HG03095 (cell line): ENCODE data around the gene SPAG5.
"Not testable (repeated sequence)": the region's sequence is repeated elsewhere in the genome, so short reads cannot be mapped to it uniquely, and the experiment has no call there.

Experiments
- ATAC-seq: cut with Tn5 transposase; IDR thresholded peaks from one replicate; pipeline ENCODE4 v1.9.1; 2021; ENCODE audit warnings: moderate library complexity; ENCODE audit not compliant: unreplicated experiment

SPAG5 gene

GRCh38 chr17:28612936-28613872 is 14.4 kb upstream of the SPAG5 start:
- ATAC-seq: no peak

GRCh38 chr17:28612531-28612930 is 13.7 kb upstream of the SPAG5 start:
- no peak for ATAC-seq

GRCh38 chr17:28610376-28610775 is 11.6 kb upstream of the SPAG5 start:
- ATAC-seq: no peak

GRCh38 chr17:28604031-28604430 is 5.2 kb upstream of the SPAG5 start:
- ATAC-seq: not testable (repeated sequence)

- peak; percentile 37 for ATAC-seq
Measured at GRCh38 chr17:28599311-28600184, 723 bp upstream of the SPAG5 start.

- no peak for ATAC-seq
Measured at GRCh38 chr17:28598389-28598788, 436 bp downstream of the SPAG5 start.

- no peak for ATAC-seq
Measured at GRCh38 chr17:28597606-28598383, 1.0 kb downstream of the SPAG5 start.

- ATAC-seq: no peak
Measured at GRCh38 chr17:28592260-28592659, 6.6 kb downstream of the SPAG5 start.

- no peak for ATAC-seq
Measured at GRCh38 chr17:28585851-28586250, 13.0 kb downstream of the SPAG5 start.

- ATAC-seq: no peak
Measured at GRCh38 chr17:28584434-28584833, 14.4 kb downstream of the SPAG5 start.

GRCh38 chr17:28582513-28582912 is 16.3 kb downstream of the SPAG5 start:
- ATAC-seq: no peak

GRCh38 chr17:28580959-28581358 is 17.9 kb downstream of the SPAG5 start:
- no peak for ATAC-seq

GRCh38 chr17:28579526-28579925 is 19.3 kb downstream of the SPAG5 start:
- no peak for ATAC-seq

GRCh38 chr17:28578246-28579195 is 20.3 kb downstream of the SPAG5 start:
- no peak for ATAC-seq

- ATAC-seq: no peak
Measured at GRCh38 chr17:28577466-28577824, 21.4 kb downstream of the SPAG5 start.

- peak; percentile 74 for ATAC-seq
Measured at GRCh38 chr17:28576758-28577465, 21.9 kb downstream of the SPAG5 start, which contains the start of gene ALDOC. TSS of gene ALDOC (minus strand) at chr17:28576895. CDS start at chr17:28575532, 1,363 bp downstream.

- ATAC-seq: not testable (repeated sequence)
Measured at GRCh38 chr17:28576016-28576415, 22.8 kb downstream of the SPAG5 start.

- no peak for ATAC-seq
Measured at GRCh38 chr17:28575126-28575795, 23.6 kb downstream of the SPAG5 start.

- no peak for ATAC-seq
Measured at GRCh38 chr17:28574526-28574925, 24.3 kb downstream of the SPAG5 start.
